Peyer's patch (tissue), 4 donors: Measurements from ENCODE around the gene DRC3. TPM values are rescaled to one million over a fixed set of nuclear protein-coding genes. Genes with fewer than 3 reads are reported as not detected.

ENCODE experiments used
- DNase-seq, 3 donors: peaks; one replicate each; pipeline ENCODE4 v3.0.0-alpha.2; 2017 to 2019
- H3K27ac ChIP-seq, 4 donors: fragments of 200-600 bp; sonication (generic); one replicate each; pipeline ENCODE4 v1.5.1; 2016 to 2019
- H3K27me3 ChIP-seq, 2 donors: fragments of 200-600 bp; sonication (generic); one replicate each; pipeline ENCODE4 v1.5.1; 2019
- H3K36me3 ChIP-seq, 3 donors: fragments of 200-600 bp; sonication (generic); one replicate each; pipeline ENCODE4 v1.5.1; 2016 to 2019
- H3K4me1 ChIP-seq, 4 donors: fragments of 200-600 bp; sonication (generic); one replicate each; pipeline ENCODE4 v1.5.1; 2016 to 2019
- H3K4me3 ChIP-seq, 4 donors: fragments of 200-600 bp; sonication (generic); 1 replicate in 3 of 4; 2 replicates in 1 of 4; pipeline ENCODE4 v1.5.1; 2016 to 2019; ENCODE audit warnings: mild to moderate bottlenecking in 1 of 4
- H3K9me3 ChIP-seq, 4 donors: fragments of 200-600 bp; sonication (generic); one replicate each; pipeline ENCODE4 v1.5.1; 2016 to 2019; ENCODE audit warnings: mild to moderate bottlenecking in 1 of 4
- CTCF ChIP-seq, 6 experiments: fragments of 450-650 bp in 4 of 6; fragments of 200-600 bp in 2 of 6; sonication (generic) in 1 of 6; IDR thresholded peaks; one replicate each; pipeline ENCODE4 v1.5.1; 2017 to 2019; ENCODE audit warnings: antibody characterized with exemption in 6 of 6, mild to moderate bottlenecking in 3 of 6, moderate library complexity in 1 of 6
- POLR2A ChIP-seq, 2 donors: fragments of 450-650 bp; IDR thresholded peaks; one replicate each; pipeline ENCODE4 v1.5.1; 2017; ENCODE audit warnings: antibody characterized with exemption in 2 of 2, mild to moderate bottlenecking in 2 of 2, moderate library complexity in 2 of 2
- total RNA-seq, 4 donors: library from RNA; depleted of rRNA; stranded (reverse); fragments of >200 nt; gene quantifications; one replicate each; pipeline ENCODE4 v1.1.0, GENCODE V29; 2016

DRC3 gene
- total RNA-seq, 4 donors from 2014 or later: 0.57 to 6.3 (median 5.8) TPM; not detected in 1

- TF ChIP-seq CTCF (IDR thresholded peaks at IDR 0.05): no peak
- TF ChIP-seq POLR2A (IDR thresholded peaks at IDR 0.05): no peak
- Histone ChIP-seq H3K9me3 (no peaks in the 10 kb centered on the region), H3K4me3 (no peak overlapping the region)
Measured at GRCh38 chr17:18011286-18011685, 38.6 kb downstream of the DRC3 start.

GRCh38 chr17:18014006-18014405, 41.3 kb downstream of the DRC3 start:
- no peak overlapping the region for H3K4me3 ChIP-seq
- no peaks in the 10 kb centered on the region for H3K4me1 ChIP-seq
- no peaks in the 10 kb centered on the region for H3K9me3 ChIP-seq
- H3K27ac ChIP-seq: no peak overlapping the region
- H3K36me3 ChIP-seq: peaks cover 0 to 14% (median 0%) of the 10 kb centered on the region in 3 donors
- TF ChIP-seq CTCF (IDR thresholded peaks at IDR 0.05) (no peak), POLR2A (IDR thresholded peaks at IDR 0.05) (no peak)
- DNase-seq: no peak
- no peaks in the 10 kb centered on the region for H3K27me3 ChIP-seq

More at GRCh38 chr17:18011286-18011685, 38.6 kb downstream of the DRC3 start:
- no peaks in the 10 kb centered on the region for H3K4me1 ChIP-seq
- DNase-seq: no peak
- no peaks in the 10 kb centered on the region for H3K27me3 ChIP-seq
- no peak overlapping the region for H3K27ac ChIP-seq
- peaks cover 0 to 14% (median 0%) of the 10 kb centered on the region in 3 donors for H3K36me3 ChIP-seq

GRCh38 chr17:18015593-18015992, 42.9 kb downstream of the DRC3 start:
- TF ChIP-seq CTCF (IDR thresholded peaks at IDR 0.05) (no peak), POLR2A (IDR thresholded peaks at IDR 0.05) (no peak)
- Histone ChIP-seq H3K4me3 (no peak overlapping the region), H3K36me3 (peaks cover 0 to 14% (median 0%) of the 10 kb centered on the region in 3 donors), H3K27ac (no peak overlapping the region), H3K27me3 (no peaks in the 10 kb centered on the region), H3K4me1 (no peaks in the 10 kb centered on the region), H3K9me3 (no peaks in the 10 kb centered on the region)
- no peak for DNase-seq

GRCh38 chr17:18016426-18016825, 43.8 kb downstream of the DRC3 start:
- DNase-seq: no peak
- Histone ChIP-seq H3K4me1 (no peaks in the 10 kb centered on the region), H3K4me3 (no peak overlapping the region), H3K27ac (no peak overlapping the region), H3K36me3 (peaks cover 0 to 22% (median 0%) of the 10 kb centered on the region in 3 donors), H3K27me3 (no peaks in the 10 kb centered on the region), H3K9me3 (no peaks in the 10 kb centered on the region)
- TF ChIP-seq CTCF (IDR thresholded peaks at IDR 0.05) (no peak), POLR2A (IDR thresholded peaks at IDR 0.05) (no peak)

GRCh38 chr17:18017958-18018357, 45.3 kb downstream of the DRC3 start:
- no peak for DNase-seq
- Histone ChIP-seq H3K4me1 (no peaks in the 10 kb centered on the region), H3K27ac (no peak overlapping the region), H3K36me3 (peaks cover 0 to 29% (median 0%) of the 10 kb centered on the region in 3 donors), H3K4me3 (no peak overlapping the region), H3K27me3 (no peaks in the 10 kb centered on the region), H3K9me3 (no peaks in the 10 kb centered on the region)
- no peak for TF ChIP-seq CTCF (IDR thresholded peaks at IDR 0.05)
- no peak for TF ChIP-seq POLR2A (IDR thresholded peaks at IDR 0.05)

- no peak for DNase-seq
- no peak overlapping the region for H3K27ac ChIP-seq
- H3K9me3 ChIP-seq: no peaks in the 10 kb centered on the region
- peaks cover 0 to 29% (median 0%) of the 10 kb centered on the region in 3 donors for H3K36me3 ChIP-seq
- no peak for TF ChIP-seq POLR2A (IDR thresholded peaks at IDR 0.05)
- no peak for TF ChIP-seq CTCF (IDR thresholded peaks at IDR 0.05)
- H3K4me1 ChIP-seq: no peaks in the 10 kb centered on the region
- H3K27me3 ChIP-seq: no peaks in the 10 kb centered on the region
- H3K4me3 ChIP-seq: no peak overlapping the region
Measured at GRCh38 chr17:18018411-18018921, 45.8 kb downstream of the DRC3 start.
